Measurements from ENCODE around the gene ICA1. TPM values are rescaled to one million over a fixed set of nuclear protein-coding genes. Genes with fewer than 3 reads are reported as not detected.

ICA1 gene
- total RNA-seq, 6 donors from 2014 or later, result 19.3 to 85.4 (median 44.6) TPM

DNA sequence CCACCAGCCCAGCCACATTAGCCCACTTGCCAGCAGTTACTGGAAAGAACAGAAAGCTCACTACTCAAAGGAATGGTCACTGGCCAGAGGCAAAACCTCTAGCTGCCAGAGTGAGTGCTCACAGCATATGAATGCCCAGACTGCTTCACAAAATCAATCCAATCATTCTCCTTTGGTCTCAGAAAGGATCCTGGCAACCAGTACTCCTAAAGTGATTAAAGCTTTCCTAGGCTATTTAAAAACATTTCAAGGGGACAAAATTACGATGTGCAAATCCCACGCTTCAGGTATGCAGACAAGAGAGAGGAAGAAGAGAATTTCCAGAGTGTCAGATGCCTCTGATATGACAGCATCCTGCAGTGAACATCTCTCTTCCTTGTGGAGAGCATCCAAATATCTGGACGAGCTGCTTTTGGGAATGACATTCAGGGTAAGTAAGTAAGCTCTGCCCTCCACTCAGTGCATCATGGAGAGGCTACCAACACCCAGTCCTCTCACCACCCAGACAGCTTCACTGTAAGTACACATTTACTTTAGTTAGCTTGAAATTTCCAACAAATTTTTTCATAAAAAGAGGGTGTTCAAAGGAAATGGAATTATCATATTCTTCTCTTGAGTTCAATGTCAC lies 25.1 kb downstream of the ICA1 start:
- no peak overlapping the region for H3K27ac ChIP-seq
- no peak for DNase-seq
- H3K4me3 ChIP-seq, result no peak overlapping the region
- no peak for ATAC-seq (ENCODE audit: low FRiP score in 2 of 2)
- no peaks in the 10 kb centered on the region for H3K9me3 ChIP-seq
- WGBS, 2 donors, result 50 to 74% methylated on average over 3 of the region's 3 CpGs
- H3K27me3 ChIP-seq, result no peaks in the 10 kb centered on the region
- TF ChIP-seq POLR2A (IDR thresholded peaks at IDR 0.05) (no peak), EP300 (IDR thresholded peaks at IDR 0.05) (no peak), POLR2AphosphoS5 (IDR thresholded peaks at IDR 0.05) (no peak)
- TF ChIP-seq, protein P1, sequence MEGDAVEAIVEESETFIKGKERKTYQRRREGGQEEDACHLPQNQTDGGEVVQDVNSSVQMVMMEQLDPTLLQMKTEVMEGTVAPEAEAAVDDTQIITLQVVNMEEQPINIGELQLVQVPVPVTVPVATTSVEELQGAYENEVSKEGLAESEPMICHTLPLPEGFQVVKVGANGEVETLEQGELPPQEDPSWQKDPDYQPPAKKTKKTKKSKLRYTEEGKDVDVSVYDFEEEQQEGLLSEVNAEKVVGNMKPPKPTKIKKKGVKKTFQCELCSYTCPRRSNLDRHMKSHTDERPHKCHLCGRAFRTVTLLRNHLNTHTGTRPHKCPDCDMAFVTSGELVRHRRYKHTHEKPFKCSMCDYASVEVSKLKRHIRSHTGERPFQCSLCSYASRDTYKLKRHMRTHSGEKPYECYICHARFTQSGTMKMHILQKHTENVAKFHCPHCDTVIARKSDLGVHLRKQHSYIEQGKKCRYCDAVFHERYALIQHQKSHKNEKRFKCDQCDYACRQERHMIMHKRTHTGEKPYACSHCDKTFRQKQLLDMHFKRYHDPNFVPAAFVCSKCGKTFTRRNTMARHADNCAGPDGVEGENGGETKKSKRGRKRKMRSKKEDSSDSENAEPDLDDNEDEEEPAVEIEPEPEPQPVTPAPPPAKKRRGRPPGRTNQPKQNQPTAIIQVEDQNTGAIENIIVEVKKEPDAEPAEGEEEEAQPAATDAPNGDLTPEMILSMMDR (IDR thresholded peaks at IDR 0.05), result no peak
- H3K4me1 ChIP-seq, result peaks cover 0 to 4% (median 0%) of the 10 kb centered on the region in 4 donors
- peaks cover 0 to 12% (median 0%) of the 10 kb centered on the region in 4 donors for H3K36me3 ChIP-seq

DNA sequence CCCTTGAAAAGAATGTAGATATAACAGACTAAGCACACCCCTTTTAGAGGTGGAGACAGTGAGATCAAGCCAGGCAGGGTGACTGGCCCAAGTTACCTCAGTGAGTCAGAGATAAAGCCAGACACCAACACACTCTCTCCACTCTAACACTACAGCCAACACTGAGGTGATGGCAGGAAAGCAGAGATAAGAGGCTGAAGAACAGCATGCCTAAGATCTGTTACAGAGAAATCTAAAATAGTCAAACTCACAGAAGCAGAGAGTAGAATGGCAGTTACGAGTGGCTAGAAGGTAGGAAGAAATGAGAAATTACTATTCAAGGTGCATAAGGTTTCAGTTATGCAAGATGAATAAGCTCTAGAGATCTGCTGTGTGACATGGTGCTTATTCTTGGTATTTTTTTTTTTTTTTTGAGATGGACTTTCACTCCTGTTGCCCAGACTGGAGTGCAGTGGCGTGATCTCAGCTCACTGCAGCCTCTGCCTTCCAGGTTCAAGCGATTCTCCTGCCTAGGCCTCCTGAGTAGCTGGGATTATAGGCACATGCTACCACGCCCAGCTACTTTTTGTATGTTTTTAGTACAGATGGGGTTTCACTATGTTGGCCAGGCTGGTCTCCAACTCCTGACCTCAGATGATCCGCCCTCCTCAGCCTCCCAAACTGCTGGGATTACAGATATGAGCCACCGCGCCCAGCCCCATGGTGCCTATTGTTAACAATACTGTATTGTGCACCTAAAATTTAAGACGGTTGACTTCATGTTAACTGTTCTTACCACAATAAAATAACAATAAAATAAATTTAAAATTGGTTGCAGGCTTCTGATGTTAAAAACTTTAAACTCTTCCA lies 28.7 kb downstream of the ICA1 start:
- WGBS, 2 donors, result 91 to 95% methylated on average over 8 of the region's 8 CpGs
- Histone ChIP-seq H3K4me1 (no peaks in the 10 kb centered on the region), H3K9me3 (no peaks in the 10 kb centered on the region), H3K36me3 (peaks cover 0 to 21% (median 0%) of the 10 kb centered on the region in 4 donors), H3K27me3 (no peaks in the 10 kb centered on the region), H3K4me3 (no peak overlapping the region), H3K27ac (no peak overlapping the region)
- DNase-seq (no peak), ATAC-seq (ENCODE audit: low FRiP score in 2 of 2) (no peak)
- TF ChIP-seq POLR2AphosphoS5 (IDR thresholded peaks at IDR 0.05) (no peak), POLR2A (IDR thresholded peaks at IDR 0.05) (no peak), EP300 (IDR thresholded peaks at IDR 0.05) (no peak)
- TF ChIP-seq, protein P1 (IDR thresholded peaks at IDR 0.05), result no peak

DNA sequence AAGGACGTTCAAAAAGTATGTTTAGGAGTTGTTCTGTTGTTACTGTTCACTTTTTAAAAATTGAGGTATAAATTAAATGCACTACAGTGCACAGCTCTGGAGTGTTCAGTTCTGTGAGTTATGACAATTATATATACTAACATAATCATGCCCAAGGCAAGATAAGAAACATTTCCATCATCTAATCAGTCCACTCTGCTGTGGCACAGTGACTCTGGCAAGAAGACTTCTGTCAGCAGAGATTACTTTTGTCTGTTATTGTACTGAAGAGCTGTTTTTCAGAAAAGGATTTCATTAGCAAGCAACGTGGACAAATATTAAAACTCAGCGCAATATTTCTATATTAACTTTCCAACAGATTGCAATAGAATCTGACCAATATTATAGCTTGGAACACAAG lies 32.0 kb downstream of the ICA1 start:
- WGBS, 2 donors, result 71 to 75% methylated on average over 3 of the region's 3 CpGs
- Histone ChIP-seq H3K9me3 (no peaks in the 10 kb centered on the region), H3K4me3 (no peak overlapping the region), H3K27me3 (no peaks in the 10 kb centered on the region), H3K27ac (no peak overlapping the region), H3K36me3 (peaks cover 0 to 22% (median 0%) of the 10 kb centered on the region in 4 donors), H3K4me1 (no peaks in the 10 kb centered on the region)
- TF ChIP-seq EP300 (IDR thresholded peaks at IDR 0.05), result no peak
- TF ChIP-seq, protein P1 (IDR thresholded peaks at IDR 0.05), result no peak
- no peak for TF ChIP-seq POLR2AphosphoS5 (IDR thresholded peaks at IDR 0.05)
- ATAC-seq (ENCODE audit: low FRiP score in 2 of 2) (no peak), DNase-seq (no peak)

DNA sequence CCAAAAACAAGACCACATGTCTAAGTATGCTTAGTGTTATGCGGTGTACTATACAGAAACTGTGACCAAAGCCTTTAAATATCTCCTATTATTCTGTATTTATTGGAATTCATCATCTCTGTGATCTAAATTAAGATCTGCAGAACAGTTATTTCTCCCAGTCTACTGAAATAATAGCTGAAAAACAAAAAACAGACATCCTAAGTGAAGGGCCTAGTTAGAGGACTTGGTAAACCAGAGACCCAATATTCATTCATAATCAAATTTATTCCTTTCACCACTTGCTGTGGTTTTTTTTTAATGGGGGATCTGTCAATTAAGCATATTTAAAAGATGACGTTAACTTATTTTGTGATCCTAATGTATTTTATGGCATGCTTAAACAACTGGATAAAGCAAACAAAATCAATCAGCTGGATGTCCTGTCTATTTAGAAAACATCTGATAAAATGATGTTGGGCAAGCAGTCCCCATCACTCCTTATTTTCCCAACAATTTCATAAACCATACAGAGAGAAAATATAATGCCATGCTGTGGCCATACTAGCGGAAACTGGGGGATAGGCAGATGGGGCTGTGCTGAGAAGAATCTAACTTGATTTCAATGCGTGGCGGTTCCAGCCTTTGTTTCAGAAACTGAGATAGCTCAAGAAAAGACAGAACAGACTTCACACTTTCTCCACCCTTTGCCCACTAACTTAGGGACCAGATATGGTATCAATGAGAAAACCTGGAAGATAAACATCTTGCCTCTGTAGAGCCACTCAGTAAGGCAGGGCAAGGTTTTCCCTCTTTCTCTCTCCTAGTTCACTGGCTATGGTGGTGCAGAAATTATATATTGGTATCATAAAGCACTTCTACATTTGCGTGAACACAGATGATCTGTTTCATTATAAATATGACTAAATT lies 32.9 kb downstream of the ICA1 start:
- 97% methylated on average over 6 of the region's 6 CpGs for WGBS, 2 donors
- no peaks in the 10 kb centered on the region for H3K27me3 ChIP-seq
- no peak for ATAC-seq (ENCODE audit: low FRiP score in 2 of 2)
- no peak for DNase-seq
- H3K36me3 ChIP-seq, result peaks cover 0 to 21% (median 0%) of the 10 kb centered on the region in 4 donors
- no peak overlapping the region for H3K27ac ChIP-seq
- H3K9me3 ChIP-seq, result no peaks in the 10 kb centered on the region
- no peak for TF ChIP-seq EP300 (IDR thresholded peaks at IDR 0.05)
- no peak for TF ChIP-seq POLR2AphosphoS5 (IDR thresholded peaks at IDR 0.05)
- TF ChIP-seq POLR2A (IDR thresholded peaks at IDR 0.05), result no peak
- TF ChIP-seq, protein P1 (IDR thresholded peaks at IDR 0.05), result no peak
- H3K4me3 ChIP-seq, result no peak overlapping the region
- H3K4me1 ChIP-seq, result no peaks in the 10 kb centered on the region
